Measurements from ENCODE around the gene MDN1.

MDN1 gene

GRCh38 chr6:89692256-89692655, 127.3 kb downstream of the MDN1 start:
- H3K4me3 ChIP-seq (ENCODE audit: control insufficient read depth, low read depth, low read length), result no peak overlapping the region
- TF ChIP-seq CTCF (IDR thresholded peaks at IDR 0.05; ENCODE audit: control insufficient read depth, insufficient read depth, low read depth, low read length, missing control alignments), result no peak
- DNase-seq (ENCODE audit: low read depth), result no peak

- no peak overlapping the region for H3K4me3 ChIP-seq (ENCODE audit: control insufficient read depth, low read depth, low read length)
Observed at GRCh38 chr6:89690944-89691324, 128.7 kb downstream of the MDN1 start.

GRCh38 chr6:89689732-89690131, 129.9 kb downstream of the MDN1 start:
- DNase-seq (ENCODE audit: low read depth), result no peak
- no peak overlapping the region for H3K4me3 ChIP-seq (ENCODE audit: control insufficient read depth, low read depth, low read length)
- TF ChIP-seq CTCF (IDR thresholded peaks at IDR 0.05; ENCODE audit: control insufficient read depth, insufficient read depth, low read depth, low read length, missing control alignments), result no peak

More at GRCh38 chr6:89690944-89691324, 128.7 kb downstream of the MDN1 start:
- DNase-seq (ENCODE audit: low read depth), result no peak
- no peak for TF ChIP-seq CTCF (IDR thresholded peaks at IDR 0.05; ENCODE audit: control insufficient read depth, insufficient read depth, low read depth, low read length, missing control alignments)

GRCh38 chr6:89688328-89688727, 131.3 kb downstream of the MDN1 start:
- no peak overlapping the region for H3K4me3 ChIP-seq (ENCODE audit: control insufficient read depth, low read depth, low read length)
- TF ChIP-seq CTCF (IDR thresholded peaks at IDR 0.05; ENCODE audit: control insufficient read depth, insufficient read depth, low read depth, low read length, missing control alignments), result no peak
- no peak for DNase-seq (ENCODE audit: low read depth)

- no peak for DNase-seq (ENCODE audit: low read depth)
- TF ChIP-seq CTCF (IDR thresholded peaks at IDR 0.05; ENCODE audit: control insufficient read depth, insufficient read depth, low read depth, low read length, missing control alignments), result no peak
- no peak overlapping the region for H3K4me3 ChIP-seq (ENCODE audit: control insufficient read depth, low read depth, low read length)
Observed at GRCh38 chr6:89685311-89685710, 134.3 kb downstream of the MDN1 start.

GRCh38 chr6:89682991-89683390, 136.6 kb downstream of the MDN1 start:
- TF ChIP-seq CTCF (IDR thresholded peaks at IDR 0.05; ENCODE audit: control insufficient read depth, insufficient read depth, low read depth, low read length, missing control alignments), result no peak
- no peak for DNase-seq (ENCODE audit: low read depth)
- no peak overlapping the region for H3K4me3 ChIP-seq (ENCODE audit: control insufficient read depth, low read depth, low read length)

GRCh38 chr6:89681983-89682564, 137.5 kb downstream of the MDN1 start:
- no peak for DNase-seq (ENCODE audit: low read depth)
- H3K4me3 ChIP-seq (ENCODE audit: control insufficient read depth, low read depth, low read length), result no peak overlapping the region
- TF ChIP-seq CTCF (IDR thresholded peaks at IDR 0.05; ENCODE audit: control insufficient read depth, insufficient read depth, low read depth, low read length, missing control alignments), result no peak
